K562 (cell line): ENCODE results near the gene PTGES3. TPM values are rescaled to one million over a fixed set of nuclear protein-coding genes. Genes with fewer than 3 reads are reported as not detected.

Source experiments
- ARID1B ChIP-seq: fragments of 450-650 bp; IDR thresholded peaks from 2 replicates; pipeline ENCODE4 v1.6.1; 2016; ENCODE audit warnings: antibody characterized with exemption, mild to moderate bottlenecking, inconsistent platforms
- ARNT ChIP-seq, 2 experiments: fragments of 450-650 bp; IDR thresholded peaks; 2 replicates each; pipeline ENCODE4 v1.6.1; 2016; ENCODE audit warnings: mild to moderate bottlenecking in 1 of 2
- ASH1L ChIP-seq: fragments of 450-650 bp; IDR thresholded peaks from 2 replicates; pipeline ENCODE4 v1.6.1; 2018; ENCODE audit warnings: borderline replicate concordance, mild to moderate bottlenecking, low read depth; ENCODE audit not compliant: partially characterized antibody
- C11orf30 ChIP-seq: fragments of 450-650 bp; IDR thresholded peaks from 2 replicates; pipeline ENCODE4 v1.6.1; 2016; ENCODE audit warnings: low read depth, mild to moderate bottlenecking
- CBFA2T2 ChIP-seq: fragments of 450-650 bp; conservative IDR thresholded peaks from 2 replicates; pipeline ENCODE4 v1.6.1; 2017; ENCODE audit warnings: mild to moderate bottlenecking
- CC2D1A ChIP-seq: fragments of 450-650 bp; IDR thresholded peaks from 2 replicates; pipeline ENCODE4 v1.6.1; 2017; ENCODE audit warnings: mild to moderate bottlenecking
- GABPB2 ChIP-seq: fragments of 250-450 bp; sonication (Bioruptor Pico); conservative IDR thresholded peaks from 2 replicates; pipeline ENCODE4 v1.5.1; 2021; ENCODE audit warnings: mild to moderate bottlenecking
- KAT2B ChIP-seq: IDR thresholded peaks from one replicate; pipeline ENCODE4 v1.6.1; 2012; ENCODE audit warnings: low read depth, mild to moderate bottlenecking, control low read depth, inconsistent platforms, low read length, moderate library complexity
- KLF10 ChIP-seq: fragments of 250-450 bp; sonication (Bioruptor Pico); IDR thresholded peaks from 2 replicates; pipeline ENCODE4 v1.6.1; 2021; ENCODE audit warnings: matching md5 sums
- MCM7 ChIP-seq, 2 experiments: fragments of 450-650 bp; IDR thresholded peaks; 2 replicates each; pipeline ENCODE4 v1.6.1; 2016 to 2018
- MTF1 ChIP-seq: fragments of 250-450 bp; sonication (Bioruptor Pico); IDR thresholded peaks from 2 replicates; pipeline ENCODE4 v1.9.0; 2021; ENCODE audit warnings: moderate library complexity, mild to moderate bottlenecking, inconsistent platforms, borderline replicate concordance
- PHB2 ChIP-seq: fragments of 450-650 bp; IDR thresholded peaks from 2 replicates; pipeline ENCODE4 v1.6.1; 2017; ENCODE audit warnings: low read depth
- RHOXF2B ChIP-seq: fragments of 250-450 bp; sonication (Bioruptor Pico); conservative IDR thresholded peaks from 2 replicates; pipeline ENCODE4 v1.5.1; 2021
- SMC3 ChIP-seq: conservative IDR thresholded peaks from 2 replicates; pipeline ENCODE4 v1.6.1; 2011; ENCODE audit warnings: low read depth, low read length, improper control_type of control experiment; ENCODE audit not compliant: insufficient read depth
- ZKSCAN3 ChIP-seq: fragments of 250-450 bp; sonication (Bioruptor Pico); IDR thresholded peaks from 2 replicates; pipeline ENCODE4 v1.4.0; 2020
- ZNF174 ChIP-seq: fragments of 250-450 bp; sonication (Bioruptor Pico); IDR thresholded peaks from 2 replicates; pipeline ENCODE4 v1.4.0; 2020; ENCODE audit warnings: mild to moderate bottlenecking
- ZNF217 ChIP-seq: sonication (generic); formaldehyde crosslinking; IDR thresholded peaks from 2 replicates; pipeline ENCODE4 v1.8.0; 2022; ENCODE audit warnings: mild to moderate bottlenecking, missing genetic modification reagents
- ZNF316 ChIP-seq: fragments of 450-650 bp; IDR thresholded peaks from 2 replicates; pipeline ENCODE4 v1.6.1; 2016
- polyA plus RNA-seq, 8 experiments: library from polyadenylated mRNA; depleted of rRNA in 4 of 8; stranded (reverse) in 5 of 8; unstranded in 3 of 8; fragments of >200 nt; fragmentation: Nextera tagmentation in 2 of 8; fragmentation: Illumina TruSeq in 1 of 8; extraction: Ambion mirVana in 2 of 8; extraction: Trizol in 1 of 8; gene quantifications; 2 replicates each; pipeline versions ENCODE4 v1.2.1 to v1.2.3, GENCODE V29; 2011 to 2014; ENCODE audit warnings: inconsistent platforms in 1 of 8, missing spikeins in 1 of 8
- total RNA-seq, 7 experiments: library from RNA; depleted of rRNA in 6 of 7; stranded (reverse); fragments of >200 nt in 6 of 7; fragmentation: Illumina TruSeq in 2 of 7; extraction: Trizol in 2 of 7; gene quantifications; 2 replicates each; pipeline versions ENCODE4 v1.2.1 to v1.2.3, GENCODE V29; 2011 to 2021; ENCODE audit warnings: low replicate concordance in 1 of 7
- TF ChIP-seq, protein P1 (sequence below): fragments of 450-650 bp; formaldehyde crosslinking; IDR thresholded peaks from 2 replicates; pipeline ENCODE4 v1.4.0; 2022; ENCODE audit warnings: mild to moderate bottlenecking, moderate library complexity
- TF ChIP-seq, protein P2 (sequence below): fragments of 250-450 bp; sonication (Bioruptor Pico); IDR thresholded peaks from 2 replicates; pipeline ENCODE4 v1.6.1; 2021; ENCODE audit warnings: mild to moderate bottlenecking
- TF ChIP-seq, protein P3 (sequence below), 3 experiments: fragments of 200-800 bp in 1 of 3; fragments of 250-450 bp in 1 of 3; fragments of 450-650 bp in 1 of 3; sonication (Bioruptor Pico) in 1 of 3; sonication (Bioruptor generic) in 1 of 3; formaldehyde crosslinking in 1 of 3; IDR thresholded peaks; 2 replicates each; pipeline versions ENCODE4 v1.6.1 to v1.8.0; 2016 to 2022; ENCODE audit warnings: mild to moderate bottlenecking in 2 of 3, missing genetic modification characterization in 2 of 3, missing compliant biosample characterization in 1 of 3, moderate library complexity in 1 of 3
- TF ChIP-seq, protein P4 (sequence below): conservative IDR thresholded peaks from 2 replicates; pipeline ENCODE4 v1.6.1; 2011; ENCODE audit warnings: low read depth, mild to moderate bottlenecking, low read length; ENCODE audit not compliant: control insufficient read depth

PTGES3 gene
- total and polyA plus RNA-seq, 9 of the 15 experiments (the other 6 are each of a cell fraction or from before 2014, with no cell fraction given) = 163 to 501 (median 213) TPM

DNA sequence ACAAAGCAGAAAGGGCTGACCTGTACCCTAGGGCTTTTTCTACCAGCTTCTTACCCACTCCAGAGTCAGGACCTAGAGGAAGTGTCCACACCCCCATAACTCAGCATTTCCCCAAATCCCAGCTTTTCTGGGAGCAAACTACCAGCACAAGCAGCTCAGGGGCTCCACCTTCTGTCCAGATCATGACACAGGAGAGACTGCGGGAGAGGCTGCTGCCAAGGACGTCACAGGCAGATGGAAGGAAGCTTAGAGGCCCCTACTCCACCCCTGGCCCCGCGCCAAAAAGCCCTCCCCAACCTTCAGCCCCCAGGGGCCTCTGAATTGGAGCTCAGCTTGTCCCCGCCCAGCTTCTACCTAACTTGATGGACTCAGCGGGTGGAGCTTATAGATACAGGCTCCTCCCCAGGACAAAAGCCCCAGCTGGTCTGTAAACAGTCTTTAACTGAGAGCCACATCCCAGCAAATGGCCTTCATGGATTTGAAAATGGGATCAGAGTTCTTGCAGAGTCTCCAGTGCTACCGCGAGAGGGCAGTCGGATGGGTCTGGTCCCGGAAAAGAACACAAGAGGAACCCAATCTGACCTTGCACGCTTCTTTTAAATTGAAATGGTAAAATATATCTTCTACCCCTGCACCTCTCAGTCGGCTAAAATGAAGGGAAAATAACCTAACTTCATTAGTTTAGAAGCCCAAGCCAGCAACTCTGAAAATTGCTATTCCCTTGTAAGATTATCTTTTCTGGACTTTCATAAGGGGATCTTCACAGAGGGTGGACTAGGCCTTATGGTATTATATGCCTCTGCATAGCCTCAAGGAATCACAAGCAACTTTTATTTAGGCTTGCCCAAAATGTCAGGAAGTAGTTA, 51.2 kb downstream of the PTGES3 start (continued):
- TF ChIP-seq ARID1B (peak; percentile 35), RHOXF2B (CRISPR knock-in tag) (peak; percentile 5; the same call in 1 of the 2 replicates), ZNF174 (no peak), MTF1 (0 out of 2 replicates have a peak, but pooled peaks have one; percentile 52), KLF10 (CRISPR knock-in tag) (no peak), CC2D1A (peak; percentile 75), ASH1L (no peak), GABPB2 (no peak), ARNT (IDR thresholded peaks at IDR 0.05) (no peak), ZKSCAN3 (no peak), ZNF217 (no peak), SMC3 (peak; percentile 60; the same call in 1 of the 2 replicates), C11orf30 (no peak), KAT2B (no peak), PHB2 (no peak), MCM7 (IDR thresholded peaks at IDR 0.05) (no peak), CBFA2T2 (no peak), ZNF316 (no peak)
- TF ChIP-seq, protein P1, sequence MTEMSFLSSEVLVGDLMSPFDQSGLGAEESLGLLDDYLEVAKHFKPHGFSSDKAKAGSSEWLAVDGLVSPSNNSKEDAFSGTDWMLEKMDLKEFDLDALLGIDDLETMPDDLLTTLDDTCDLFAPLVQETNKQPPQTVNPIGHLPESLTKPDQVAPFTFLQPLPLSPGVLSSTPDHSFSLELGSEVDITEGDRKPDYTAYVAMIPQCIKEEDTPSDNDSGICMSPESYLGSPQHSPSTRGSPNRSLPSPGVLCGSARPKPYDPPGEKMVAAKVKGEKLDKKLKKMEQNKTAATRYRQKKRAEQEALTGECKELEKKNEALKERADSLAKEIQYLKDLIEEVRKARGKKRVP (CRISPR knock-in tag) = no peak
- TF ChIP-seq, protein P2, sequence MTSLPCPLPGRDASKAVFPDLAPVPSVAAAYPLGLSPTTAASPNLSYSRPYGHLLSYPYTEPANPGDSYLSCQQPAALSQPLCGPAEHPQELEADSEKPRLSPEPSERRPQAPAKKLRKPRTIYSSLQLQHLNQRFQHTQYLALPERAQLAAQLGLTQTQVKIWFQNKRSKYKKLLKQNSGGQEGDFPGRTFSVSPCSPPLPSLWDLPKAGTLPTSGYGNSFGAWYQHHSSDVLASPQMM (CRISPR knock-in tag) = no peak
- TF ChIP-seq, protein P3, sequence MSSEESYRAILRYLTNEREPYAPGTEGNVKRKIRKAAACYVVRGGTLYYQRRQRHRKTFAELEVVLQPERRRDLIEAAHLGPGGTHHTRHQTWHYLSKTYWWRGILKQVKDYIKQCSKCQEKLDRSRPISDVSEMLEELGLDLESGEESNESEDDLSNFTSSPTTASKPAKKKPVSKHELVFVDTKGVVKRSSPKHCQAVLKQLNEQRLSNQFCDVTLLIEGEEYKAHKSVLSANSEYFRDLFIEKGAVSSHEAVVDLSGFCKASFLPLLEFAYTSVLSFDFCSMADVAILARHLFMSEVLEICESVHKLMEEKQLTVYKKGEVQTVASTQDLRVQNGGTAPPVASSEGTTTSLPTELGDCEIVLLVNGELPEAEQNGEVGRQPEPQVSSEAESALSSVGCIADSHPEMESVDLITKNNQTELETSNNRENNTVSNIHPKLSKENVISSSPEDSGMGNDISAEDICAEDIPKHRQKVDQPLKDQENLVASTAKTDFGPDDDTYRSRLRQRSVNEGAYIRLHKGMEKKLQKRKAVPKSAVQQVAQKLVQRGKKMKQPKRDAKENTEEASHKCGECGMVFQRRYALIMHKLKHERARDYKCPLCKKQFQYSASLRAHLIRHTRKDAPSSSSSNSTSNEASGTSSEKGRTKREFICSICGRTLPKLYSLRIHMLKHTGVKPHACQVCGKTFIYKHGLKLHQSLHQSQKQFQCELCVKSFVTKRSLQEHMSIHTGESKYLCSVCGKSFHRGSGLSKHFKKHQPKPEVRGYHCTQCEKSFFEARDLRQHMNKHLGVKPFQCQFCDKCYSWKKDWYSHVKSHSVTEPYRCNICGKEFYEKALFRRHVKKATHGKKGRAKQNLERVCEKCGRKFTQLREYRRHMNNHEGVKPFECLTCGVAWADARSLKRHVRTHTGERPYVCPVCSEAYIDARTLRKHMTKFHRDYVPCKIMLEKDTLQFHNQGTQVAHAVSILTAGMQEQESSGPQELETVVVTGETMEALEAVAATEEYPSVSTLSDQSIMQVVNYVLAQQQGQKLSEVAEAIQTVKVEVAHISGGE (CRISPR knock-in tag; IDR thresholded peaks at IDR 0.05) = peak in 1 of 3 experiments; percentile 43; a peak in 1 of 6 replicates
- TF ChIP-seq, protein P4, sequence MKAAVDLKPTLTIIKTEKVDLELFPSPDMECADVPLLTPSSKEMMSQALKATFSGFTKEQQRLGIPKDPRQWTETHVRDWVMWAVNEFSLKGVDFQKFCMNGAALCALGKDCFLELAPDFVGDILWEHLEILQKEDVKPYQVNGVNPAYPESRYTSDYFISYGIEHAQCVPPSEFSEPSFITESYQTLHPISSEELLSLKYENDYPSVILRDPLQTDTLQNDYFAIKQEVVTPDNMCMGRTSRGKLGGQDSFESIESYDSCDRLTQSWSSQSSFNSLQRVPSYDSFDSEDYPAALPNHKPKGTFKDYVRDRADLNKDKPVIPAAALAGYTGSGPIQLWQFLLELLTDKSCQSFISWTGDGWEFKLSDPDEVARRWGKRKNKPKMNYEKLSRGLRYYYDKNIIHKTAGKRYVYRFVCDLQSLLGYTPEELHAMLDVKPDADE = no peak
